ENCODE data around the gene GNAT1.

GRCh38 chr3:50185230-50185629 lies 6.2 kb upstream of the GNAT1 start:
- TF ChIP-seq EZH2 (IDR thresholded peaks at IDR 0.05; ENCODE audit: insufficient read depth, poor library complexity, severe bottlenecking) (no peak), EZH2phosphoT487 (IDR thresholded peaks at IDR 0.05; ENCODE audit: insufficient read depth, low read depth) (no peak)
